Effector CD8-positive, alpha-beta T cell (primary cell): ENCODE results near the gene POLD3.
"Not testable (repeated sequence)": the region's sequence is repeated elsewhere in the genome, so short reads cannot be mapped to it uniquely, and the experiment has no call there.

Experiments used
- DNase-seq: peaks from one replicate; lab custom pipeline; 2025; lab: John Stamatoyannopoulos, UW

Gene POLD3

GRCh38 chr11:74583024-74583624, 9.3 kb upstream of the POLD3 start:
- DNase-seq: no peak

- not testable (repeated sequence) for DNase-seq
Observed at GRCh38 chr11:74590492-74590891, 1.9 kb upstream of the POLD3 start.

- DNase-seq: no peak
Observed at GRCh38 chr11:74592063-74592440, 330 bp upstream of the POLD3 start.

- no peak for DNase-seq
Observed at GRCh38 chr11:74593463-74593862, 1.1 kb downstream of the POLD3 start.

GRCh38 chr11:74602637-74603556, 10.5 kb downstream of the POLD3 start:
- no peak for DNase-seq

- DNase-seq: no peak
Observed at GRCh38 chr11:74603845-74604244, 11.5 kb downstream of the POLD3 start.

- DNase-seq: no peak
Observed at GRCh38 chr11:74604311-74604710, 11.9 kb downstream of the POLD3 start.

GRCh38 chr11:74605403-74605802, 13.0 kb downstream of the POLD3 start:
- DNase-seq: no peak

- no peak for DNase-seq
Observed at GRCh38 chr11:74608431-74608830, 16.0 kb downstream of the POLD3 start.

- DNase-seq: no peak
Observed at GRCh38 chr11:74611369-74611861, 19.0 kb downstream of the POLD3 start.

- DNase-seq: no peak
Observed at GRCh38 chr11:74612877-74613276, 20.5 kb downstream of the POLD3 start.

- DNase-seq: no peak
Observed at GRCh38 chr11:74615311-74615710, 22.9 kb downstream of the POLD3 start.

GRCh38 chr11:74615988-74616387, 23.6 kb downstream of the POLD3 start:
- DNase-seq: no peak

- no peak for DNase-seq
Observed at GRCh38 chr11:74620531-74620930, 28.1 kb downstream of the POLD3 start.

- DNase-seq: no peak
Observed at GRCh38 chr11:74626130-74626529, 33.7 kb downstream of the POLD3 start.

GRCh38 chr11:74626604-74627003, 34.2 kb downstream of the POLD3 start:
- no peak for DNase-seq

GRCh38 chr11:74627381-74627780, 35.0 kb downstream of the POLD3 start:
- DNase-seq: no peak

GRCh38 chr11:74630043-74630442, 37.7 kb downstream of the POLD3 start:
- no peak for DNase-seq

- DNase-seq: no peak
Observed at GRCh38 chr11:74633406-74634393, 41.3 kb downstream of the POLD3 start.

GRCh38 chr11:74634537-74634936, 42.2 kb downstream of the POLD3 start:
- DNase-seq: no peak

GRCh38 chr11:74636630-74637184, 44.3 kb downstream of the POLD3 start:
- no peak for DNase-seq

GRCh38 chr11:74637700-74638099, 45.3 kb downstream of the POLD3 start:
- DNase-seq: no peak
